ENCODE data around the gene GDPD4.
A peak's percentile ranks its signal among the peaks of the same experiment; 100 is the strongest.

The GDPD4 gene

DNA sequence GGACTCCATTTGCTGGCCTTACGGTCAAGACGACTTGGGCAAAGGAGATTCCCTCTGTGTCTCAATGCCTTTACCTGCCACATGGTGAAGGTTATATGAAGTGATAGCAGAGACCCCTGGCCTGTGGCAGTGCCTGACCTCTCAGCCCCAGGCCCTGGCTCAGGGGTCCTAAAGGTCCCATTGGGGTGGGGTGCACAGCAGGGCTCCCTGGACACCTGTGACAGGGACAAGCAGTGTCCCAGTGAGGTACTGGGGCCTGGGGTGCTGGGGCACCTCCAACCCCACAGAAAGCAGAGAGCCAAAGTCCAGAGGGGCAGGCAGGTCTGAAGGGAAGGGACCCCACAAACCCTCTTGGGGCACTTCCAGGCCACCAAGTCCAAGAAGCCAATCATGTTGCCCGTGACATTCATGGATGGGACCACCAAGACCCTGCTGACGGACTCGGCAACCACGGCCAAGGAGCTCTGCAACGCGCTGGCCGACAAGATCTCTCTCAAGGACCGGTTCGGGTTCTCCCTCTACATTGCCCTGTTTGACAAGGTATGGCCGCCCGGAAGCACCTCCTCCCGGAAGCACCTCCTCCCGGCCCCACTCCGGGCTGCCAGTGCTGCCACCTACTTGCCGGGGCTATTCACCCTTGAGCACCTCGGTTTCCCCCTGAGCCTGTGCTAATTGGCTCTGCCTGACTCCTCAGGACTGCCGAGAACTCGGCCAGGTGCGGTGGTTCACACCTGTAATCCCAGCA is 111.0 kb downstream of the GDPD4 start:
- no peak for DNase-seq (ENCODE audit: low spot score)

DNA sequence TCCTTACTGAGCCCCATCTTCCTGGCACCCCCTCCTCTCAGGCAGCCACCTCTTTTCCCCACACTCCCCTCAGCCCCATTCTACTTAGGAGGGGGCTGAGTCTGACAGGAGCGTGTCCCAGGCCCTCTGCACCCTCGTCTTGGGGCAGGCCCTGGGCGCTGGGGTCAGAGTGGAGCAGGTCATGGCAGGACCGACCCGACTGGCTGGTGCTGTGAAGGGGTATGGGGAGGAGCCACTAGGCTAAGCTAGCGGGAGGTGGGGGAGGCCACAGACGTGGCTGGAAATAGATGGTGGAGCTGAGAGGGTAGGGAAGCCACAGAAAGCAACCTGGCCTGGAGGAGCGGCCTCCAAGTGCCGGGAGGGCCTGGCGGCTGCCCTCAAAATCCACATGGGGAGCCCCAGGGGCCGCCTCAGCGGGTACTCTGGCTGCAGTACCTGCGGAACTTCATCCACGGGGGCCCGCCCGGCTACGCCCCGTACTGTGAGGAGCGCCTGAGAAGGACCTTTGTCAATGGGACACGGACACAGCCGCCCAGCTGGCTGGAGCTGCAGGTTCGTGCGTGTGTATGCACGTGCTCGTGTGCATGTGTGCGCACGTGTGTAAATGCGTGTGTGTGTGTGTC is 111.8 kb downstream of the GDPD4 start:
- DNase-seq (ENCODE audit: low spot score): no peak

DNA sequence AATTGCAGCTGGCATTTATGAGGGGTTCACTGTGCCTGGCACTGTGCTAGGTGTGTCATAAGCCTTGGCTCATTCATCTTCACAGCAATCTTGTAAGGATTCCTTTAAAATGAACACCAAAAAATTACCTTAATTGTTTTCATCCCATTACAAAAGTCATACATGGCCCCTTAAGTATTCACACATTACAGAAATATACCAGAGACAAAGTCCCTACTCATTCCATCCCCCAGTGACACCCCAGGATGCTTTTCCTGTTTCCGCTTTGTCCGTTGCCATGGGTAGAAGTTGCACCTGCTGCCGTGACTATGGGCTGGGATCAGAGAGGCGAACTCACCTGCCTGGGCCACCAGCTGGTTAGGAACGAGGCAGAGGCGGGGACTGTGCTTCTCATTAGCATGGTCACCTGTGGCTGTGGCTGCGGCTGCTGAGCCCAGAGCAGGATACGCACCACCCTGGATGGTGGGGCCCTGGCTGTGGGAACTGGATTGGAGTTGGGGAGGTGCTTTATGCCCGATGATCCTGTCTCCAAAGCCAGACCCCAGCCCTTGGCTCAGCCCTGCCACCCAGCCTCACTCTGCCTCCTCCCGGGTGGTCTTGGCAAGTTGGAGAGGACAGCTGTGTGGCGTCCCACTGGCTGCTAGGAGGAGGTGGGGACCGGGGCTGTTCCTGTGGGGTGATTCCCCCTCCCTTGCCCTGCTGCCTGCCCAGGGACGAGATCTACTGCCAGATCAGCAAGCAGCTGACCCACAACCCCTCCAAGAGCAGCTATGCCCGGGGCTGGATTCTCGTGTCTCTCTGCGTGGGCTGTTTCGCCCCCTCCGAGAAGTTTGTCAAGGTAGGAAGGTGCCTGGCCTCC is 112.6 kb downstream of the GDPD4 start:
- DNase-seq (ENCODE audit: low spot score): no peak

DNA sequence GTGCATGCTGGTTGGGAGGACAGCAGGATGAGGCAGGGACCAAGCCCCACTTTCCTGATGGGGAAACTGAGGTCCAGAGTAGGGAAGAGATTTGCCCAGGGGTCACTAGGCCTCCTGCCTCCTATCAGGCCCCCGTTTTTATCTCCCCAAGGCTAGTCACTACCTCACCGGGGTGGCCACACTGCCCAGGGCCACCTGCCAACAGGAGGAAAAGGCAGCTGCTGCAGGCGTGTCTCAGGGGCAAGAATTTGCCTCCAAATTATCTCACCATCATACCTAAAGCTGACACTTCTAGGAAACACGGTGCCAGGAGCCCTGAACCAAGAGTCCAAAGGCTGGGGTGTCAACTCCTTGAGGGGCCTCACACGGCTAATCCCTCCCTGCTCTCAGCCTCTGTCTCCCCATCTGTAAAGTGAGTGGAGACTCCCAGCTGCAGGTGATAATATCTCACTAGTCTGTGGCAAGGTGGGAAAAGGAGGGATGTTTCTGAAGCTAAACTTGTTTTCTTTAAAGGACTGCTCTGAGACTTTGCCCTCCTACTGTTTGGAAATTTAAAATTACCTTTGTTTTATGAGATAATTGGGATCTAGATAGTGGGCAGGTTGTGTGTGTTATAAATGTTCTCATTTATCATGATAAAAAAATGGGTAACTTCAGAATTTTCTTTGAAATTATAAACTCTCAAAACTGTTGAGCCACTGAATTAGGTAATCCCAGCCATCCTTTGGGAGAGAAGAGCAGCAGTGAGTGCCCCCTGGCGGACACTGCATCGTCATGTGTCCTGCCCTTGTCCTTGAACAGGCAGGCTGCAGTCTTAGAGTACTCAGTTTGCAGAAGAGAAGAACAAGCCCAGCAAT is 113.5 kb downstream of the GDPD4 start:
- DNase-seq (ENCODE audit: low spot score): peak; percentile 92

DNA sequence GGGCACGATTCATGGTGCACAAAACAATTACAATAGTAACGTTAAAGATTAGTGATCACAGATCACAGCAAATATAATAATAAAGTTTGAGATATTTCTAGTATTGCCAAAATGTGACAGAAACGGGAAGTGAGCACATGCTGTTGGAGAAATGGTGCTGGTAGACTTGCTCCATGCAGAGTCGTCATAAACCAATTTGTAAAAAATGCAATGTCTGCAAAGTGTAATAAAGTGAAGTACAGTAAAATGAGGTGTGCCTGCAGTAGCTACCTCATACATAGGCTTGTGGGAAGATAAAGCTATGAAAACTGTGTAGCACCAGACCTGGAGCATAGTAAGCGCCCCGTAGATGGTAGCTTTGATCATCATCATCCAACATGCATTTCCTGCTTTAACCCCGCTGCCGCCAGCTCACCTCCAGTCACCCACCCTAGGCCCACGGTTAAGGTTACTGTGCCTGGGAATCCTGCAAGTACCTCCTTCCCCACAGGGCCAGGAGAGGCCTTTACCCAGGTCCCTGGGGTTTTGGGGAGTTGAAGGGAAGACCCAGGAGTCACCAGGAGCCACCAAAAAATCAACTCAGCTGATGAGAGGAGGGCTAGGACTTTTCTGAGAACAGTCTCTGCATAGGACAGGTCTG is 114.3 kb downstream of the GDPD4 start:
- DNase-seq (ENCODE audit: low spot score): no peak

DNA sequence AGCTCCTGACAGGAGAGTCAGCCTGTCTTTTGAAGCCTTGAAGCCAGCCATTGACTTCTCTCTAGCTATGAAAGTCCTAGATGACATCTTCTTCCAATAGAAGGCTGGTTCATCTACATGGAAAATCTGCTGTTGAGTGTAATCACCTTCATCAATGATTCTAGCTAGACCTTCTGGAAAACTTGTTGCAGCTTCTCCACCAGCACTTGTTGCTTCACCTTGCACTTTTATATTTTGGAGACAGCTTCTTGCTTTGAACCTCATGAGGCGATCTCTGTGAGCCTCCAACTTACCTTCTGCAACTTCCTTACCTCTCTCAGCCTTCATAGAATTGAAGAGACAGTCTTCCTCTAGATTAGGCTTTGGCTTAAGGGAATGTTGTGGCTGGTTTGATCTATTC is 115.2 kb downstream of the GDPD4 start:
- DNase-seq (ENCODE audit: low spot score): no peak

DNA sequence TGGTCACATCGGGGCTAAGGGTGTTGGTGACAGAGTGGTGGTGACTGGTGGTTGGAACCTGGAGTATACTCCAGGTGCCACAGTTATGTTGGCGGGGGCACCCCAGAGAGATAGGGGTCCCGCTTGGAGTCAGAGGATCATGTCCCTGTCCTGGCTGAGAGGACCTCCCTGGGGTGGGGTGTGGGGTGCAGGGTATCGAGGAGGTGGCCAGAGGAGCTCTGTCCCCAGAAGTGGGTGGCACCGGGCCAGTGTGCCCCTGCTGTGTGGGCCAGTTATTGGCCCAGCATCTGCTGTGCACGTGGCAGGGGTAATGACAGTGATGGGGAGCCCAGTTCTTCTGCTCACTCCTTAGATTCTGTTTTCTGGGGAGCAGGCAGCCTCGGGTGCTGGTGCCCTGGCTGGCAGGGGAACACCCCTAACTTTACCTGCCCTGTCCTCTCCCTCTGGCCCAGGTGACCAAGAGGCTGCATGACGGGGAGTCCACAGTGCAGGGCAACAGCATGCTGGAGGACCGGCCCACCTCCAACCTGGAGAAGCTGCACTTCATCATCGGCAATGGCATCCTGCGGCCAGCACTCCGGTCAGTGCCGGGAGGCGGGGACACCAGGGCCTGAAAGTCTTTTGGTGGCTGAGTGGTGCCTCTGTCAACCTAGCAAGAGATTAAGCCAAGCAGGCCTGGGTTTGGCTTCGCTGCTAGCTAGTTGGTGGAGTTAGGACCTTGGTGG is 117.2 kb downstream of the GDPD4 start:
- no peak for DNase-seq (ENCODE audit: low spot score)

DNA sequence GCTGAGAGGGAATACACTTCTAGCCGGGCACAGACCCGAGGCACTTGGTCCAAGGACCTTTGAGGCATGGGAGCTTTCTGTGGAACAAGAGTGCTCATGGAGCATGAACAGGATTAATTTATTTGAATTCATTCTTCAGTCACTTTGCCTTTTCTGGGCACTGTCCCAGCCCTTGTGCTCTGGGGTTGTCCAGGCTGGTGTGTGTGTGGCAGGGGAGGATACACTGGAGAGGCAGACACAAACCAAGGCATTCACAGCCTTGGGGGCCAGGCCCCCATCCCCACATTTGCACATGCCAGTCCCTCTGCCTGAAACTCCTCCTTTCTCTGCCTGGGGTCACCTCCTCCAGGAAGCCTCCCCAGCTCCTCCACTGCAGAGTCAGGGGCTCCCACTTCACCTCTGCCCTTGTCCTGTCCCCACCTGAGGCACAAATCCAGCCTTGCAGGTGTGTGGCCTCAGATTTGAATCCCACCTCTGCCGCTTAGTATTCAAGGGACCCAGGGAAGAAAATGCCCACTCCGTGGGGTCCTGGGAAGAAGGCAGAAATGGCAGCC is 118.0 kb downstream of the GDPD4 start:
- no peak for DNase-seq (ENCODE audit: low spot score)

DNA sequence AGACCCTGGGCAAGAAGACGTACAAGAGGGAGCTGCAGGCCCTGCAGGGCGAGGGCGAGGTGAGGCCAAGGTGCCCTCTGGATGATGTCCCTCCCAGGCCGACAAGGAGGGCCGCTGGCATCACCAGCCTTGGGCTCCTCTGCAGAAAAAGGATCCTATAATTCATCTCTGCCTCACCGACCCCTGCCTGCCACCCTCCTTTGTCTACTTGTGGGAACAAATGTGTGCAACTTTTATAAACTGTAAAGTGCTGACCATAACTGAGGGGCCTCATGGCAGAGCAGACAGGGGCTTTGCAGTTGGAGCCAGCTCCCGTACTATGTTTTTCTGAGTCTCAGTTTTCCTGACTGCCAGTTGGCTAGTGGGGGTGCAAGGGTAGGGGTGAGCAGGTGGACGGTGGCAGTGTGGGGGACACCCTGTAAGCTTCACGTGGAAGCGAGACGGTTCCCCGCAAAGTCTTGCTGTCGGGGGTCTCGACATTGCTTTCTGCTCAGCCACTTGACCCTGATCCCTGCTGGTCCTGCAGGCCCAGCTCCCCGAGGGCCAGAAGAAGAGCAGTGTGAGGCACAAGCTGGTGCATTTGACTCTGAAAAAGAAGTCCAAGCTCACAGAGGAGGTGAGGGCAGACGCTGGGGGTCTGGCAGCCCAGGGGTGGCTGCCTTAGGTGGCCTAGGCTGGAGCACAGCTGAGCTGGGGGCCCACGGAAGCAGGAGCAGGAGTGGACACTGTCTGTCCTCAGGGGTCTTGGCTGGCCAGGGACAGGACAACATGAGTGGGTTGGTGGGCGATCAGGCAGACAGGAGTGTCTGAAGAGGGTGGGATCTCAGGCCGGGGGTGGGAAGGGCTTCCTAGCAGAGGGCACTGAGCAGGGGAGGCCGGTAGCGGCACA is 118.7 kb downstream of the GDPD4 start:
- DNase-seq (ENCODE audit: low spot score): no peak

DNA sequence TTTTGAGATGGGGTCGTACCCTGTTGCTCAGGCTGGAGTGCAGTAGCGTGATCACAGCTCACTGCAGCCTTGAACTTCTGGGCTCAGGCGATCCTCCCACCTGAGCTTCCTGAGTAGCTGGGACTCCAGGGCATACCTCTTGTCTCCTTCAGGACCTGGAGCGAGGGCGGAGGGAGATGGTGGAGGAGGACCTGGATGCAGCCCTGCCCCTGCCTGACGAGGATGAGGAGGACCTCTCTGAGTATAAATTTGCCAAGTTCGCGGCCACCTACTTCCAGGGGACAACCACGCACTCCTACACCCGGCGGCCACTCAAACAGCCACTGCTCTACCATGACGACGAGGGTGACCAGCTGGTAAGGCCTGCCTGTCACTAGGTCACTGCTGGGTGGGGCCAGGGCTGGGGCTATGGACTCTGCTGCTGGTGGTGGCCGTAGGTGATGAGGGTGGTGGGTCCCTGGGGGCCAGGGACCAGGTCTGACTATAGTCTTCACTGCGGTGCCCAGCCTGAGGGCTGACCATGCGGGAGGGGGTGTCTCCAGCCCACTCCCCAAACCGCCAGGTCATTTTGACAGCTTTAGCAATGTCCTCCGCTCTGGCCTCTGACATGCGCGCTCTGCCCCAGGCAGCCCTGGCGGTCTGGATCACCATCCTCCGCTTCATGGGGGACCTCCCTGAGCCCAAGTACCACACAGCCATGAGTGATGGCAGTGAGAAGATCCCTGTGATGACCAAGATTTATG is 119.5 kb downstream of the GDPD4 start:
- DNase-seq (ENCODE audit: low spot score): no peak

DNA sequence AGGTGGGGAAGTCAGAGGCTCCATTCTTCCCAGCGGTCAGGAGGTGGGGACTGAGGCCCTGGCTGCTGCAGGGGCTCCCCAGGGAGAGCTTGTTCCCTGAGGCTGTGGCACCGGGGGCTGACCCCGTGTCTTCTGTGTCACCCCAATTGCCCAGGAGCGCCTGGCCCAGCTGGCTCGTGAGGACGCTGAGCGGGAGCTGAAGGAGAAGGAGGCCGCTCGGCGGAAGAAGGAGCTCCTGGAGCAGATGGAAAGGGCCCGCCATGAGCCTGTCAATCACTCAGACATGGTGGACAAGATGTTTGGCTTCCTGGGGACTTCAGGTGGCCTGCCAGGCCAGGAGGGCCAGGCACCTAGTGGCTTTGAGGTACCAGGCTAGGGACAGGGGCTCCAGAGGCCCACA is 120.3 kb downstream of the GDPD4 start:
- DNase-seq (ENCODE audit: low spot score): no peak

DNA sequence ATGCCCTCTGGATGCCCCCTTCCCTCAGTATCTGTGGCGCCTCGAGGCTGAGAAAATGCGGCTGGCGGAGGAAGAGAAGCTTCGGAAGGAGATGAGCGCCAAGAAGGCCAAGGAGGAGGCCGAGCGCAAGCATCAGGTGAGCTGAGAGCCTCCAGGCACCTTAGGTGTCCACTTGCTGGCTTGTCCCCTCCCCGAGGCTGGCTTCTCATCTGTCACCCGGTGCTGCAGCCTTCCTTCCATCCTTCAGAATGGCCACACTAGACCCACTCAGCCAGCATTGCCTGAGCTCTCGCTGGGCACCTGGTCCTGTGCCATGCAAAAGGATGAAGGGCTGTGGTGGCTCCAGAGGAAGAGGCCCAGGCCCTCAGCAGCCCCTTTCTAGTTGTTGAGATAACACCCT is 121.1 kb downstream of the GDPD4 start:
- no peak for DNase-seq (ENCODE audit: low spot score)

DNA sequence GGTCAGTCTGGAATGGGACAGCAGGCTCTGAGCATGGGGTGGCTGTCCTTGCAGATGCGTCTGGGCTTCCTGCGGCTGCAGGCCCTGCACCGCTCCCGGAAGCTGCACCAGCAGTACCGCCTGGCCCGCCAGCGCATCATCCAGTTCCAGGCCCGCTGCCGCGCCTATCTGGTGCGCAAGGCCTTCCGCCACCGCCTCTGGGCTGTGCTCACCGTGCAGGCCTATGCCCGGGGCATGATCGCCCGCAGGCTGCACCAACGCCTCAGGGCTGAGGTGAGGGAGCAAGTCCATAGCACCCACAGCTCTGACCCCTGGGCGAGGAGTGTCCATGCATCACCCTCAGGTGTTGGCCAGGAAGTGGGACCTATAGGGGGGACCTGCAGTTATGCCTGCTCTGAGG is 121.8 kb downstream of the GDPD4 start:
- no peak for DNase-seq (ENCODE audit: low spot score)

DNA sequence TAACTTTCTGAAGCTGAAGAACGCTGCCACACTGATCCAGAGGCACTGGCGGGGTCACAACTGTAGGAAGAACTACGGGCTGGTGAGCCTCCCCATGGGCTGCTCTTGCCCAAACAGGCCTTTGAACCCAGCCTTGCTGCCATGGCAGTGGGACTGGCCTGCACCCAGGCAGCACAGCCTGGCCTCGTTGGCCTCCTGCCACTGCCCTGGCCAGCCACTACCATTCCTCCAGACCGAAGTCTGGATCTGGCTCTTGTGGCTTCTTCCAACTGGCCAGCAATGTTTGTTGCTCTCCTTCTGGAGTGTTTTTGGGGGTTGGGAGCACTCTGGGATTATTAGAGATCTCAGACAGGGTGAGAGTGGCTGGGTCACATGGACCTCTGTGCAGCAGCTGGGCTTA is 122.4 kb downstream of the GDPD4 start:
- DNase-seq (ENCODE audit: low spot score): no peak

DNA sequence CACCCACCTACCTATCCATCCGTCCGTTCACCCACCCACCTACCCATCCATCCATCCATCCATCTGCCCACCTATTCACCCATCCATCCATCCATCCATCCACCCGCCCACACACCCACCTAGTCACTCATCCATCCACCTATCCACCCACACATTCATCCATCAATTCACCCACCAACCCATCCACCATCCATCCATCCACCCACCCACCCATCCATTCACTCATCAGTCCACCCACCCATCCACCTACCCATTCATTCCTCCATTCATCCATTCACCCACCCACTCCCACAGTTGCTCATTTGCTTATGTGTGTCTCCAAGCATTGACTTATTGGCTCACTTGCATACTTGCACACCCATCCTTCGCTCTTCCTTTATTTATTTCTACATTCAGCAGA is 123.3 kb downstream of the GDPD4 start:
- DNase-seq (ENCODE audit: low spot score): no peak

DNA sequence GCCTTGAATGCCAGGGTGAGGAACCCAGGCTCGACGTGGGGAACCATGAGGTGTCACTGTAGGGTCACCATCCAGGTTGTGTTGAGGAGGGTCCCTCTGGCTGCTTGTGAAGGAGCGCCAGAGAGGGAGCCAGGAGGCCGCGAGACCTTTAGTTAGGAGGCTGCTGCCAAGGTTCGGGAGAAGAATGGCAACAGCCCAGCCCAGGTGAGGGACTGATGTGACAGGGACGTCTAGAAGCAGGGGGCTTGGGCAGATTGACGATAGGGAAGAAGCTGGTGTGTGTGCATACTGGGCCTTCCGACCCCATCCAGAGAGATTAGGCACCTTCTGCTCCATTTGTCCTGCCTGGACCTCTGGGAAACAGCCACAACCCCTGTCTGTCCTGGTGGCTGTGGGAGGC is 124.5 kb downstream of the GDPD4 start:
- no peak for DNase-seq (ENCODE audit: low spot score)

DNA sequence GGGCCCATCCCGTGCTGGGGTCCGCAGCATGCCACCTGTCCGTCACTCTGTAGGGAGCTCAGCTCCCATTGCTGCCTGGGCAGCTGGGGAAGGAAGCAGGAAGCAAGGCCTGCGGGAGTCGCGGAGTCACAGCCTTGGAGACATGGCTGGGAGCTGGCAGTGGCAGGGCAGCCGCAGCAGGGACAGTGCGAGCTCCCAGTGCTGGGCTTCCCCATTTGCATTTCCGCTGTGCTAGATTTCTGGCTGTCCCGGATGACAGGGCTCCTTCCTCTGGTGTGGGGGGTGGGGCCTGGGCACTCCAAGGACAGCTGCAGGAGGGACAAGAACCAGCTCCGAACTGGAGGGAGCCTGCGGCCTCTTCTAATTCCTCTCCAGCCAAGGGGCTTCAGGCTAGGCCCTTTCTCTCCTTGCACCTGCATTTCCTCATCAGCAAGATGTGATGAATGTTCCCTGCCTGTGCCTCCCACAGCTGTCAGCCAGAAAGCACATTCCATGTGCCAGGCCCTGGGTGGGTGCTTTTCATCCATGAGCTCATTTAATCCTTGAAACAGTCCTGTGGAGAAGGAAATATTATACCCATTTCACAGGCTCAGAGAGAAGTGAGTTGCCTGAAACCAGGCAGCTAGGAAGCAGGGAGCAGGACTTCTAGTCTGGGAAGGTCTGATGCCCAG is 125.5 kb downstream of the GDPD4 start:
- DNase-seq (ENCODE audit: low spot score): no peak

Data from AG08395 (cell line).